ENCODE results near the gene FAM221A. TPM values are rescaled to one million over a fixed set of nuclear protein-coding genes. Genes with fewer than 3 reads are reported as not detected.
"Not testable (repeated sequence)": the region's sequence is repeated elsewhere in the genome, so short reads cannot be mapped to it uniquely, and the experiment has no call there.

The FAM221A gene
- total and polyA plus RNA-seq, 7 experiments from 2014 or later: 4.0 to 8.1 (median 4.9) TPM

DNA sequence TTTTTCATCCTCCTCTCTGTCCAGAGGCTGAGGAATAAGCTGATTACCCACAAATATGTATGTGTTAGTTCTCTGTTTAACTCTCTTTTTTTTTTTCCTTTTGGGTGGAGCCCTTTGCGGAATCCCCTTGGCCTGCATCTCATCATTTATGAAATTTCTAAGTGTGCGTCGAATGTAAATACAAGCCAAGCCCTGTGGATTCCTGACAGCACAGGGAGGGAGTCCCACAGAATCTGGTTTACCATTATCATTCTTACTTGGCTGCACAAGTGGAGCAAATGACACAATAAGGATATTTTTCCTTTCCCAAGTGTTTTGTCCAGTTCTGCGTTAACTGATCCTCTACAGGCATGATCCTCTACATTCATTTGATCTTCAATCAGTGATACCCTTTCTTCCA is 41.5 kb downstream of the FAM221A start:
- no peaks in the 10 kb centered on the region for H3K36me3 ChIP-seq (ENCODE audit: control insufficient read depth in 2 of 3, insufficient read depth in 3 of 3, low read length in 3 of 3)
- H3K9me3 ChIP-seq (ENCODE audit: control insufficient read depth in 2 of 3, low read length in 3 of 3): no peaks in the 10 kb centered on the region
- H3K4me1 Mint-ChIP-seq: no peaks in the 10 kb centered on the region
- ATAC-seq (no peak), DNase-seq (no peak)
- CTCF ChIA-PET: no interaction called here
- intact Hi-C loops (cut with micrococcal nuclease): no loop called here
- POLR2A ChIA-PET: no interaction called here
- no peaks in the 10 kb centered on the region for H3K36me3 Mint-ChIP-seq
- no peak overlapping the region for H3K4me3 ChIP-seq (ENCODE audit: low read length)
- no peaks in the 10 kb centered on the region for H3K4me1 ChIP-seq (ENCODE audit: control insufficient read depth in 2 of 2, insufficient read depth in 2 of 2, low read length in 2 of 2)
- no peaks in the 10 kb centered on the region for H3K27me3 ChIP-seq (ENCODE audit: control insufficient read depth in 2 of 2, insufficient read depth in 2 of 2, low read length in 2 of 2)
- H3K9me3 Mint-ChIP-seq: no peaks in the 10 kb centered on the region
- no peak overlapping the region for H3K4me3 Mint-ChIP-seq
- H3K27me3 Mint-ChIP-seq: peaks cover 0 to 4% (median 0%) of the 10 kb centered on the region in 5 donors
- peak overlapping the region in 1 of 9 donors; percentile 12 for H3K27ac Mint-ChIP-seq
- no peak overlapping the region for H3K27ac ChIP-seq (ENCODE audit: low read depth, low read length)

DNA sequence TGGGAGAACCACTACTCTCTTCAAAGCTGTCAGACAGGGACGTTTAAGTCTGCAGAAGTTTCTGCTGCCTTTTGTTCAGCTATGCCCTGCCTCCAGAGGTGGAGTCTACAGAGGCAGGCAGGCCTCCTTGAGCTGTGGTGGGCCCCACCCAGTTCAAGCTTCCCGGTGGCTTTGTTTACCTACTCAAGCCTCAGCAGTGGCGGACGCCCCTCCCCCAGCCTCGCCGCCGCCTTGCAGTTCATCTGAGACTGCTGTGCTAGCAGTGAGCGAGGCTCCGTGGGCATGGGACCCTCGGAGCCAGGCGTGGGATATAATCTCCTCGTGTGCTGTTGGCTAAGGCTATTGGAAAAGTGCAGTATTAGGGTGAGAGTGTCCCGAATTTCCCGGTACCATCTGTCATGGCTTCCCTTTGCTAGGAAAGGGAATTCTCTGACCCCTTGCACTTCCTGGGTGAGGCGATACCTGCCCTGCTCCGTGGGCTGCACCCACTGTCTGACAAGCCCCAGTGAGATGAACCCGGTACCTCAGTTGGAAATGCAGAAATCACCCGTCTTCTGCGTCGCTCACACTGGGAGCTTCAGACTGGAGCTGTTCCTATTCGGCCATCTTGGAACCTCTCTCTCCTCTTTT is 42.7 kb downstream of the FAM221A start:
- H3K4me3 ChIP-seq (ENCODE audit: low read length); H3K27me3 ChIP-seq (ENCODE audit: control insufficient read depth in 2 of 2, insufficient read depth in 2 of 2, low read length in 2 of 2); H3K36me3 ChIP-seq (ENCODE audit: control insufficient read depth in 2 of 3, insufficient read depth in 3 of 3, low read length in 3 of 3); H3K27me3 Mint-ChIP-seq; H3K27ac ChIP-seq (ENCODE audit: low read depth, low read length); intact Hi-C loops (cut with micrococcal nuclease); CTCF ChIA-PET; ATAC-seq; H3K4me1 ChIP-seq (ENCODE audit: control insufficient read depth in 2 of 2, insufficient read depth in 2 of 2, low read length in 2 of 2); DNase-seq; H3K36me3 Mint-ChIP-seq; H3K9me3 Mint-ChIP-seq; POLR2A ChIA-PET; H3K4me1 Mint-ChIP-seq; H3K27ac Mint-ChIP-seq; H3K9me3 ChIP-seq (ENCODE audit: control insufficient read depth in 2 of 3, low read length in 3 of 3): not testable (repeated sequence)
- H3K4me3 Mint-ChIP-seq: peak overlapping the region in 2 of 10 donors; percentile 7 to 33

DNA sequence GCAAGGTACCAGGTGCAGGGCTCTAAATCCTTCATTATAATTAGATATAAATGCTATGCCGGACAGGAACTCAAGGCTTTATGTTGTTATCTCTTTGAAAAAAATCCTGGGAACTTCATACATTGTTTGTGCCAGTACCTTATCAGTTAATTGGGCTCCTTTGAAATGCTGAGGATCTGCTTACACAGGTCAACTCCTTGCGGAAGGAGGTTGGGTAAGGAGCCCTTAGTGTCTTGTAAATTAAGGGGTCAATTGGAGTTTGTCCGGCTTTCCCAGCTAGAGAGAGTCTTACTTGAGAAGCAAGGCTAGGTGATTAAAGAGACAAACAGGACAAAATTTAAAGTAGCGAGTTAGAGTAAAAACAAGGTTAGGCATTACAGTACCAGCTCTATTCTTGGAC is 44.1 kb downstream of the FAM221A start:
- H3K4me3 Mint-ChIP-seq; CTCF ChIA-PET; H3K27me3 ChIP-seq (ENCODE audit: control insufficient read depth in 2 of 2, insufficient read depth in 2 of 2, low read length in 2 of 2); POLR2A ChIA-PET; H3K4me3 ChIP-seq (ENCODE audit: low read length); H3K27ac Mint-ChIP-seq; H3K4me1 ChIP-seq (ENCODE audit: control insufficient read depth in 2 of 2, insufficient read depth in 2 of 2, low read length in 2 of 2); ATAC-seq; DNase-seq; H3K36me3 ChIP-seq (ENCODE audit: control insufficient read depth in 2 of 3, insufficient read depth in 3 of 3, low read length in 3 of 3); H3K27ac ChIP-seq (ENCODE audit: low read depth, low read length); intact Hi-C loops (cut with micrococcal nuclease); H3K27me3 Mint-ChIP-seq; H3K36me3 Mint-ChIP-seq; H3K9me3 ChIP-seq (ENCODE audit: control insufficient read depth in 2 of 3, low read length in 3 of 3); H3K9me3 Mint-ChIP-seq; H3K4me1 Mint-ChIP-seq: not testable (repeated sequence)

DNA sequence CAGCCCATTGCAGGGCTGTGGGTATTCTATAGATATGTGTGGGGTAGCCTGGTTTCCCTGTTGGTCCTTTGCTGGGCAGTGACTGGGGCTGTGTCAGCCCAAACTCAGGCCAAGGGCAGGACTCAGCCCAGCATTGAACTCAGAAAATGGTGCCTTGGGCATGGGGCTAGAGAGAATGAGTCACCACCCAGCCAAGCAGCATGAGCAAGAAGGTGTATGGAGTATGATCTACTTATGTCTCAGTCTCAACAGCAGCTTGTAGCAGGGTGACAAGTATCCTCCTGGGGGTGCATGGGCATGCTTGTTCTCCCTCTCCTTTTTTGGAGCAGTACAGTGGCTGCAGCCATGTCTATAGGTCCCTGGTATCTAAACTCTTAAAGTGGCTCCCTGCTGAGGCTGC is 62.1 kb downstream of the FAM221A start:
- peaks cover 0 to 22% (median 18%) of the 10 kb centered on the region in 5 donors for H3K36me3 Mint-ChIP-seq
- H3K36me3 ChIP-seq (ENCODE audit: control insufficient read depth in 2 of 3, insufficient read depth in 3 of 3, low read length in 3 of 3): no peaks in the 10 kb centered on the region
- H3K27me3 Mint-ChIP-seq: no peaks in the 10 kb centered on the region
- no peaks in the 10 kb centered on the region for H3K27me3 ChIP-seq (ENCODE audit: control insufficient read depth in 2 of 2, insufficient read depth in 2 of 2, low read length in 2 of 2)
- peaks cover 13 to 53% (median 30%) of the 10 kb centered on the region in 11 donors for H3K9me3 Mint-ChIP-seq
- no peak for DNase-seq
- H3K4me1 Mint-ChIP-seq: no peaks in the 10 kb centered on the region
- H3K27ac ChIP-seq (ENCODE audit: low read depth, low read length): no peak overlapping the region
- H3K4me3 Mint-ChIP-seq: no peak overlapping the region
- ChIA-PET CTCF (no interaction called here), POLR2A (no interaction called here)
- H3K4me3 ChIP-seq (ENCODE audit: low read length): no peak overlapping the region
- no peak for ATAC-seq
- intact Hi-C loops (cut with micrococcal nuclease): no loop called here
- H3K9me3 ChIP-seq (ENCODE audit: control insufficient read depth in 2 of 3, low read length in 3 of 3): peaks cover 0 to 28% (median 0%) of the 10 kb centered on the region in 3 experiments
- H3K4me1 ChIP-seq (ENCODE audit: control insufficient read depth in 2 of 2, insufficient read depth in 2 of 2, low read length in 2 of 2): no peaks in the 10 kb centered on the region
- no peak overlapping the region for H3K27ac Mint-ChIP-seq

DNA sequence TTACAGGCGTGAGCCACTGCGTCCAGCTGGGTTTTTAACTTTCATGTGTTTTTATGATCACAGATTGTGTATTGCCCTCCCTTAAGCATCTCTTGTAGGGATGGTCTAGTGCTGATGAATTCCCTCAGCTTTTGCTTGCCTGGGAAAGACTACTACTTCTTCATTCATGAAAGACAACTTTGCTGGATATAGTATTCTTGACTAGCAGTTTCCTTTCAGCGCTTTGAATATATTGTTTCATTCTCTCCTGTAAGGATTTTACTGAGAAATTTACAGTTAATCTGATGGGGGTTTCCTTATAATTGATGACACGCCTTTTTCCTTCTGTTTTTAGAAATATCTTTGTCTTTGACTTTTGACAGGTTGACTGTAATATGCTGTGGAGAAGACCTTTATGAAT is 63.2 kb downstream of the FAM221A start:
- no peak for ATAC-seq
- peaks cover 13 to 60% (median 35%) of the 10 kb centered on the region in 11 donors for H3K9me3 Mint-ChIP-seq
- POLR2A ChIA-PET: no interaction called here

DNA sequence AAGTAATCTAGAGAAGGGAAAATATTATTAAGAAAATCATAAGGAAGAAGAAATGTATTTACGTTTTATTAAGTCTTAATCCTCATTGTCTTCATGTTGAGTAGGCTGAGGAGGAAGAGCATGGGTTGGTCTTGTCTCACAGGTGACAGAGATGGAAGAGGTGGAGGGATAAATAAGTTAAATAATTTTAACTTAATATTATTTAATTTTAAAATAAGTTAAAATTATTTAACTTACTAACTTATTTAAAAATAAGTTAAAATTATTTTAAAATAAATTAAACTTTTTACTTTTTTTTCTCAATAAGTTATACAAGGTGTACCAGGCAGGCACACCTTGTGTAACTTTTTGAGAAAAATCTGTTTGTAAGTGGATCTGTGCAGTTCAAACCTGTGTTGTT is 66.6 kb downstream of the FAM221A start:
- H3K9me3 ChIP-seq (ENCODE audit: control insufficient read depth in 2 of 3, low read length in 3 of 3): peaks cover 0 to 28% (median 0%) of the 10 kb centered on the region in 3 experiments
- no peak overlapping the region for H3K27ac Mint-ChIP-seq
- no peak for DNase-seq
- peaks cover 0 to 1% (median 0%) of the 10 kb centered on the region in 5 donors for H3K27me3 Mint-ChIP-seq
- peaks cover 13 to 59% (median 35%) of the 10 kb centered on the region in 11 donors for H3K9me3 Mint-ChIP-seq
- H3K36me3 ChIP-seq (ENCODE audit: control insufficient read depth in 2 of 3, insufficient read depth in 3 of 3, low read length in 3 of 3): no peaks in the 10 kb centered on the region
- H3K27me3 ChIP-seq (ENCODE audit: control insufficient read depth in 2 of 2, insufficient read depth in 2 of 2, low read length in 2 of 2): no peaks in the 10 kb centered on the region
- no peaks in the 10 kb centered on the region for H3K4me1 ChIP-seq (ENCODE audit: control insufficient read depth in 2 of 2, insufficient read depth in 2 of 2, low read length in 2 of 2)
- no peak for ATAC-seq
- H3K4me3 Mint-ChIP-seq: no peak overlapping the region
- peaks cover 0 to 34% (median 14%) of the 10 kb centered on the region in 5 donors for H3K36me3 Mint-ChIP-seq
- H3K27ac ChIP-seq (ENCODE audit: low read depth, low read length): no peak overlapping the region
- POLR2A ChIA-PET: no interaction called here
- H3K4me3 ChIP-seq (ENCODE audit: low read length): no peak overlapping the region
- intact Hi-C loops (cut with micrococcal nuclease): no loop called here
- CTCF ChIA-PET: no interaction called here
- peaks cover 0 to 1% (median 0%) of the 10 kb centered on the region in 7 donors for H3K4me1 Mint-ChIP-seq

More for the DNA sequence above, 63.2 kb downstream of the FAM221A start:
- no peaks in the 10 kb centered on the region for H3K4me1 ChIP-seq (ENCODE audit: control insufficient read depth in 2 of 2, insufficient read depth in 2 of 2, low read length in 2 of 2)
- Mint-ChIP-seq H3K4me3 (no peak overlapping the region), H3K4me1 (no peaks in the 10 kb centered on the region), H3K36me3 (peaks cover 0 to 27% (median 18%) of the 10 kb centered on the region in 5 donors), H3K27me3 (no peaks in the 10 kb centered on the region), H3K27ac (no peak overlapping the region)
- no peaks in the 10 kb centered on the region for H3K36me3 ChIP-seq (ENCODE audit: control insufficient read depth in 2 of 3, insufficient read depth in 3 of 3, low read length in 3 of 3)
- no peak overlapping the region for H3K4me3 ChIP-seq (ENCODE audit: low read length)
- DNase-seq: no peak
- H3K27me3 ChIP-seq (ENCODE audit: control insufficient read depth in 2 of 2, insufficient read depth in 2 of 2, low read length in 2 of 2): no peaks in the 10 kb centered on the region
- CTCF ChIA-PET: no interaction called here
- no peak overlapping the region for H3K27ac ChIP-seq (ENCODE audit: low read depth, low read length)
- intact Hi-C loops (cut with micrococcal nuclease): no loop called here
- H3K9me3 ChIP-seq (ENCODE audit: control insufficient read depth in 2 of 3, low read length in 3 of 3): peaks cover 0 to 28% (median 0%) of the 10 kb centered on the region in 3 experiments

DNA sequence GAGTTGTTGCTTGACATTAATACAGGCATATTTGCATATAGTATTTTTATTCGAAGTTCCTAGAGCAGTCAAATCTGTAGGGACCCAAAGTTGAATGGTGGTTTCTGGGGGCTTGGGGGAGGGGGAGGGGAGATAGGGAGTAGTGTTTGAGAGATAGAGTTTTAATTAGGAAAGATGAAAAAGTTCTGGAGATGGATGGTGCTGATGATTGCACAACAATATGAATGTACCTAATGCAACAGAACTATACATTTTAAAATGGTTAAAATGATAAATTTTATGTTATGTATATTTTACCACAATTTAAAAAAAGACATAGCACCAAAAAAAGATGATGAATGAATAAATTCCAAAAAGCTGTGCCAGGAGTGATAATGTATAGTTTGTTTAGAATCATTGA is 71.9 kb downstream of the FAM221A start:
- H3K27ac Mint-ChIP-seq: no peak overlapping the region
- H3K4me3 Mint-ChIP-seq: no peak overlapping the region
- H3K4me1 Mint-ChIP-seq: peaks cover 0 to 11% (median 1%) of the 10 kb centered on the region in 7 donors
- DNase-seq: no peak
- ChIA-PET CTCF (no interaction called here), POLR2A (interaction anchor here (0.6 kb wide), 1 partner anchor 10 kb away, joined by 3 read pairs; no protein-coding TSS in a partner anchor)
- no peaks in the 10 kb centered on the region for H3K36me3 ChIP-seq (ENCODE audit: control insufficient read depth in 2 of 3, insufficient read depth in 3 of 3, low read length in 3 of 3)
- ATAC-seq: no peak
- intact Hi-C loops (cut with micrococcal nuclease): no loop called here
- H3K9me3 Mint-ChIP-seq: peaks cover 0 to 13% (median 8%) of the 10 kb centered on the region in 11 donors
- H3K9me3 ChIP-seq (ENCODE audit: control insufficient read depth in 2 of 3, low read length in 3 of 3): no peaks in the 10 kb centered on the region
- H3K36me3 Mint-ChIP-seq: peaks cover 0 to 32% (median 17%) of the 10 kb centered on the region in 5 donors
- no peak overlapping the region for H3K27ac ChIP-seq (ENCODE audit: low read depth, low read length)
- peaks cover 0 to 1% (median 0%) of the 10 kb centered on the region in 5 donors for H3K27me3 Mint-ChIP-seq
- no peaks in the 10 kb centered on the region for H3K4me1 ChIP-seq (ENCODE audit: control insufficient read depth in 2 of 2, insufficient read depth in 2 of 2, low read length in 2 of 2)
- H3K27me3 ChIP-seq (ENCODE audit: control insufficient read depth in 2 of 2, insufficient read depth in 2 of 2, low read length in 2 of 2): no peaks in the 10 kb centered on the region
- H3K4me3 ChIP-seq (ENCODE audit: low read length): no peak overlapping the region
